PC-3 (cell line): ENCODE results near the gene KLF8.

Experiments used
- CTCF ChIP-seq: fragments of 300-600 bp; sonication (generic); conservative IDR thresholded peaks from 2 replicates; pipeline ENCODE4 v1.5.1; 2017; ENCODE audit warnings: antibody characterized with exemption, low read depth, mild to moderate bottlenecking, low read length
- EZH2 ChIP-seq: fragments of 300-600 bp; sonication (generic); IDR thresholded peaks from one replicate; pipeline ENCODE4 v1.6.1; 2017; ENCODE audit warnings: antibody characterized with exemption, mild to moderate bottlenecking, low read length; ENCODE audit not compliant: unreplicated experiment

- TF ChIP-seq CTCF (no peak), EZH2 (no peak)
Observed at GRCh38 chrX:56310581-56310980, 78.4 kb downstream of the KLF8 start.
